ENCODE data around the gene NBPF4.
"Not testable (repeated sequence)": the region's sequence is repeated elsewhere in the genome, so short reads cannot be mapped to it uniquely, and the experiment has no call there.

DNA sequence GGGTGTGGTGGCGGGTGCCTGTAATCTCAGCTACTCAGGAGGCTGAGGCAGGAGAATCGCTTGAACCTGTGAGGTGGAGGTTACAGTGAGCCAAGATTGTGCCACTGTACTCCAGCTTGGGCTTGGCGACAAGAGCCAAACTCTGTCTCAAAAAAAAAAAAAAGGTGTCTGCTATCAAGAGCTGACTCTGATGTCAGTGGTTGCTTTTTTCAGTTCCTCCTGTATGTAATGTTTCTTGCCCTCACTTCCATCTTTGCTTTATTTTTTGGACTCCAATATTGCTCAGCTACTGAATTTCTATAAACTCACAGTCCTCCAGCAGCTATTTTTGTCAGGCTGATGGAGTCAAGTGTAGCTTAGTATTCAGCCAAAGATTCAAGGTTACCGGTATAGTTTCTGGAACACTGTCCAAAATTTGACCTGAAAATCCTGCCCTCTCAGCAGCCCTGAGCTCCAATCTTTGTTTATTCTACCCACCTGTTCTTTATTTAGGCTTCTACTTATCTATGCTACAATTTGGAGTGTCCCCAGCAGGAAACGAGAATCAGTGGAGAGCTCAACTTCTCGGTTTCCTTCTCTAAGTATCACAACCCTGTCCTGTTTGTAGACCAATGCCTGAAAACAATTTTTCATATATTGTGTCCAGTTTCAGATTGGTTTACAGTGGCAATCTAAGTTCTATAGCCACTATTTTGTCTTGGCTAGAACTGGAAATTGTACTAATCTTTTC lies 38.8 kb upstream of the NBPF4 start:
- TF ChIP-seq, protein P1, sequence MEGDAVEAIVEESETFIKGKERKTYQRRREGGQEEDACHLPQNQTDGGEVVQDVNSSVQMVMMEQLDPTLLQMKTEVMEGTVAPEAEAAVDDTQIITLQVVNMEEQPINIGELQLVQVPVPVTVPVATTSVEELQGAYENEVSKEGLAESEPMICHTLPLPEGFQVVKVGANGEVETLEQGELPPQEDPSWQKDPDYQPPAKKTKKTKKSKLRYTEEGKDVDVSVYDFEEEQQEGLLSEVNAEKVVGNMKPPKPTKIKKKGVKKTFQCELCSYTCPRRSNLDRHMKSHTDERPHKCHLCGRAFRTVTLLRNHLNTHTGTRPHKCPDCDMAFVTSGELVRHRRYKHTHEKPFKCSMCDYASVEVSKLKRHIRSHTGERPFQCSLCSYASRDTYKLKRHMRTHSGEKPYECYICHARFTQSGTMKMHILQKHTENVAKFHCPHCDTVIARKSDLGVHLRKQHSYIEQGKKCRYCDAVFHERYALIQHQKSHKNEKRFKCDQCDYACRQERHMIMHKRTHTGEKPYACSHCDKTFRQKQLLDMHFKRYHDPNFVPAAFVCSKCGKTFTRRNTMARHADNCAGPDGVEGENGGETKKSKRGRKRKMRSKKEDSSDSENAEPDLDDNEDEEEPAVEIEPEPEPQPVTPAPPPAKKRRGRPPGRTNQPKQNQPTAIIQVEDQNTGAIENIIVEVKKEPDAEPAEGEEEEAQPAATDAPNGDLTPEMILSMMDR (conservative IDR thresholded peaks at IDR 0.05), result not testable (repeated sequence)
- not testable (repeated sequence) for TF ChIP-seq ZFX (IDR thresholded peaks at IDR 0.05)
